NOMO-1 (cell line): ENCODE measurements around the gene IL34.

Experiments used
- DNase-seq, 2 experiments: peaks; one replicate each; lab custom pipeline; 2025; ENCODE audit not compliant: unreplicated experiment in 2 of 2; lab: John Stamatoyannopoulos, UW

Gene IL34

DNA sequence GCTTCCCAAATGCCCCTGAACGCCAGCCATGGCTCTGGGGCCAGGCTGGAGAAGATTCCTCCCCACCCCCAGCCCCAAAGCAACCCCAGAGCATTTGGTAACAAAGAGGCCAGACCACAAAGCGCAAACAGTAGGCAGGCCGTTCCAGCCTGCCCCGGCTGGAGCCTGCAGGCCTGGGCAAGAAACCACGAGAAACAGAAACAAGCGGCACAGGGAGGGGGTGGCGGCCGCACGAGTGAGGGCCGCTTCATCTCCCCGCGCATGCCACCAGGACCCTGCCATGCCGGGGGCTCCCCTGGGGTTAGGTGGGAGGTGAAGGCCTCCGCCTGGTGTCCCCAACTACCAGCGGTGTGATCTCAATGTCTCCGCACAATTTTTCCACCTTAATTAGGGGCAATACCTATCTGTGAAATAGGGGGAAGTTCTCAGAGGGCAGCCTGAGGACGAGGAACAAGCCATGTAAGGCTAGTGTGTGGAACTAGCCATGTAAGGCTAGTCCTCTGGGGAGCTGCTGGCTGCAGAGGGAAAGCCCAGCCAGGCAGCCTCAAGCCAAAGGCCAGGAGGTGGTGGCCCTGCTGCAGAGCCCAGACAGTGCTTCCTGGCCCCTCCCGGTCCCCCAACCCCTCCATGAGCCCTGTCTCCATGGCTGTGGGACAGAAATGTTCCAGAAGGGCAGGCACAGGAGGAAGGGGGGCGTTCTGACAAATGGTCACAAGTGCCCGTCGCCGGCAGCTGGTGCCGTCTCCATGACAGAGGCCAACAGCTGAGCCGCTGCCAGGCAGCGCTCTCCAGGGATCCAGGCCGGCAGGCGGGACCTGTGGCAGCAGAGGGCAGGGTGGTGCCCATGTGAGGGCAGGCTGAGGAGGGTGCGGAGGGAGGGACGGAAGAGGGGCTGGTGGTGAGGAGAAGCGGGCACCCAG, 54.0 kb downstream of the IL34 start:
- DNase-seq = no peak

DNA sequence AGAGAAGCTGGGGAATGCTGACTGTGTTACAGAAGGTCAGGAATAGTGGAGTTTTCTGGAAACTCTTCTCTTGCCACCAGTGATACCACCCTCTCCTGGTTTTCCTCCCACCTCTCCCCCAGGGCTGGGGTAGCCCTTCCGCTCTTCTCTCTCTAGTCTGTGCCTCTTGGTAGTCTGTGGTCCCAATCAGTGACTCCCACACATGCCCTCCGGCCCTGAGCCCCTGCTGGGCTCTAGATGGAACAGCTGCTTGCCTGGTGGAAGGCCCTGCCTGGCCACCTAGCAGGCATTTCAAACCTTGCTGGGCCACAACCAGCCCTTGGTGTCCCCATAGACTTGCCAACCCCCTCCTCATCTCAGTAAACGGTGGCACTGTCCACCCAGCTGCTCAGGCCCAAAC, 54.7 kb downstream of the IL34 start:
- no peak for DNase-seq

DNA sequence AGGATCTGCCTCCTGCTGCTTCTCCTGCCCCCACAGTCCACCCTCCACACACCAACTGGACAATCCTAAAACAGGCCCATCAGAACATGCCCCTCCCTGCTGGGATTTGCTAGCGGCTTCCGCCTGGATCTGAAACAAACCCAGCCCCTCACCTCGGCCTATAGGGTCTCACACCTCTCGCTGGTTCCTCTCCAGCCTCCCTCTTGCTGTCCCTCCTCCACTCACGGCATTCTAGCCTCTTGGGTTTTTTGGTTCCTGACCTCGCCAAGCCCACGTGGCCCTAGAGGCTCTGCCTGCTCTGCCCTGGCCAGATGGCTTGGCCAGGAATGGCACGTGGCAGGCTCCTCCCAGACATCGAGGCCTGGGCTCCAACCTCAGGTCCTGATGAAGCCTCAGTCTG, 55.2 kb downstream of the IL34 start:
- no peak for DNase-seq

DNA sequence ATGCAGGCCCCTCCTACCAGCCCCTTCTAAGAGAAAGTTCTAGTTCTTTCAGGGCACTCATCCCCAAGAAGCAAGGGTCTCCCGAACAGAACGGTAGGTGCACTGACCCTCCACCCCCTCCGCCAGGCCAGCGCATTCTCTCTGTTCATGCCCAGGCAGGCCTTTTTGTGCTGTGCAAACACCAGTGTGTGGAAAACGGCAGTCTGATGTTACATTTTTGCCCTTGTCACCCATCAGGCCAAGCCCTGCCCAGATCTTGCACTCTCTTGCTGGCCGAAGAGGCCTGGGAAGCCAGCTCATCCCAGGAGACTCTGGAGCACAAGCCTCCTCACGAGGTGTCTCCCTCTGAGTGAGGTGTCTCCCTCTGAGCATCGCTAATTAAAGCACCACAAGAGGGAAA, 55.6 kb downstream of the IL34 start:
- no peak for DNase-seq

DNA sequence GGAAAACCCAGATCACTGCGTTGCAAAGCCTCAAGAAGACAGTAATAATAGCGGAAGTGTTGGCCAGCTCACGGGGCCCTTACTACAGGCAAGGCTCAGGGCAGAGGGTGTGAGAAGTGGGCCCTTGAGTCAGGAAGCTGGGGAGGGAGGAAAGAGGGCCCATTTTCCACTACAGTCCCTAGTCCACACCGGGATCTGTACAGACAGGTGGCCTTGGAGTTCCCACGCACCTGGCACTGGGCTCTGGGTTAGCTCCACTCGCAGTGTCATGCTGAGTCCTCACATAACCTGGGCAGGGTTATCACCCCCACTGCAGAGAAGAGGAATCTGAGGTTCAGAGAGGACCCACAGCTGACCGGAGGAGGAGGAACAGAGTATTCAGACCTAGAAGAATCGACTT, 56.3 kb downstream of the IL34 start:
- no peak for DNase-seq

DNA sequence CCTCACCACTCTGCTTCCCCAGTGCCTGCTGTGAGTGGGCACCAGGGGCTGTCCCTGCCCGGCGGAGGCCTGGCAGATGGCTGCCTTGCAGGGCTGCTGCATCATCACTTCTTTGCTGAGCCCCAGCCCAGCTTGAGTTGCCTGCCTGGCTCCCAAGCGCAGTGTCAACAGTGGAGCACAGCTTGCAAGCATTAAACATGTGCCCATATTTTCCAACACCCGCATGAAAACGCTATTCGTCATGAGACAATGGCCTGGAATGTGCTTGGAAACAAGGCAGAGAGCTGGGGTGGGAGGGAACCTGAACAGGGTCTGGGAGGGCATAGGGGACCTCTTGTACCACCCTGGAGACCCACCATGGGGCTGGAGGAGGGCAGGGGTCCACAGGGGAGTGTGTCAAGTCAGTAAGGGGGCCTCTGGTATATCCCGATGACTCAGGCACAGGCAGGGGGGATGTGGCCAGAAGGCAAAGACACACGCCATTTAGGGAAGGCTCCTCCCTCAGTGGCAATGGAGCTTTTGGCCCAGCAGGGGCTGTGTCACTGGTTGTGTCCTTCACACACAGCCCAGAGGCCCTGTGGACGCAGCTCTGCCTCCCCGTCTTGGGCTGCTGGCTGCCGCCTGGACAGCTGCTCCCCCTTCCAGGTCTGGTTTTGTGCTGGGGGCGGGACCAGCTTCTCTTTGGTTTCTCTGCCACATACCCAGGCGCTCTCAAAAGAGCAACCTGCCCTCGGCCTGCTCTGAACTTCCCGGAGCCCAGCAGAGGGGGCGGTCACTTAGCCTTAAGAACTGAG, 56.9 kb downstream of the IL34 start:
- DNase-seq = no peak

DNA sequence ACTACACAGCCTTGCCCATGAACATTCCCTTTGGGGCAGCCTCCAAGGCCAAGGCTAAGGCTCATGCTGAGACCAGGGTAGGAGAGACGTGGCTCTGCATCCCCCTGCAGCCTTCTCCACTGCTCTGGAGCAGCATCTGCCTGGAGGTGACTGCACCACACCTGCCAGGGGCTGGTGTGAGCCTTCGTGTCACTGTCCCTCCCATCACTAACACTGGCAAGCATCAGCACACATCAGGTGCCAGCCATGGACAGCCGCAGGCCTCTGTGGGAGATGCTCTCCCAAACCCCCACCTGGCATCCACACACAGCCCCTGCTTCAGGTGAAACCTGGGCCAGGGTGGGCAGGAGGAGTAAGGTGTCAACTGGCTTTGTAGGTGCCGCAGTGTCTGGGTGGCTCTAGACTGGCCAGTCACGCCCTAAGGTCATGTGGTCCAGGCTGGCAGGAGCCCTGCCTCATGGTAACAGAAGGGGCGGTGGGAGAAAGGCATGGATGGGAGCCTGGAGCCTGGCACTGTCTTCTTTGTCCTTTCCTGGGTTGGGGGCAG, 57.5 kb downstream of the IL34 start:
- no peak for DNase-seq

DNA sequence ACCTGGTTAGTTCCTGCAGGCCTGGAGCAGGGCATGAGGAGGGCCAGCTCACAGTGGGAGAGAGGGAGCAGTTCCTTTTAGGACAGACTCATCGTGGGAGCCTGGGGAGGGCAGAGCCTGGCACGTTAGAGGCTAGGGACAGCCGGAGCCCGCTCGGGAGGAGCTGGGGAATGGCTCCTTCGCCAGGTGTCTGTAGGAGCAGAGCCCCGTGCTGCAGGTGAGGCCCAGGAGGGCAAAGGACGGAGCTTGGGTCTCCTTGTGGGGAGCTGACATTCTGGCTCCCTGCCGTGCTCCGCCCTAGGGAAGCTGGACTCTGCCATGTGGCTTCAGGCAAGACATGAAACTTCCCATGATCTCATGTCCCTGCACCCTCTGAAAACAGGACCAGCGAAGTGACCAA, 58.2 kb downstream of the IL34 start:
- DNase-seq = no peak

DNA sequence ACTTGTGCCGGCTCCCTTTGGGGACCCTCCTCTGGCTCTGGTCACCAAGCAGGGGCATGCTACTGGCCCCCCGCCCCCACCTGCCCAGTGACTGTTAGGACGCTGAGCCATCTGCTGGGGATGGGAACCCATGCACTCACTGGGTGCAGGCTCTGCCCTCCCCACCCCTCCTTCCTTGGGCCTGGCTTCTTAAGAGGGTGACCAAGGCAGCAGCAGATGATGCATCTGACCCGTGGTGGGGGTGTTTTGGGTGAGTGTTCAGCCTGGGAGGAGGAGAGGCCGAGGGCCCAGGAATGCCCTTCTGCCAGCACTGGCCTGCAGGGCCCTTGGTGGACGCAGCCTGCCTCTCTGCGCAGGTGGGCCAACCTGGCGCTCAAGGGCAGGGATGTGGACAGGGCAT, 58.7 kb downstream of the IL34 start:
- DNase-seq = no peak

DNA sequence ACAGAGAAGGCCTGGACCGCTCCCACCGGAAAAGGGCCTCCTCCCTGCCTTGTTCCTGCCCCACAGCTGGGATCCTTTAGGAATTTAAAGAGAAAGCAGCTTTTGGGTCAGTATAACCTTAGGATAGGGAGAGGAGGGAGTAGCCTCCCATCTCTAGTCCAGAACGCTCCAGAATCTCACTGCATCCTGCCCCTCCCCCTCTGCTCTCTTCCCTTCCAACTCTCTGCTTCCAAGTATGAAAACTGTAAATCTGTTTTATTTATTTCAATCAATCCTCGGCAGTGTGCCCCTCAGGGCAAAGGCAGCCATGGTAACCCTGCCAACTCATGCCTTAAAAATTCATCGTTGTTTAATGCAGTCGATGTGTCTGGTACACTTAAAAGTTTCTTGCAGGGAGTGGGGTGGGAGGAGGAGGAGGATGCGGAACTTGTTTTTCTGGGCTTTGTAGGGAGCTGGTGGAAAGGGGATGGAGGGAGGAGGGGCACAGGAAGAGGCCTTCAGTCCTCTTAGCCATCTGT, 60.6 kb downstream of the IL34 start:
- no peak for DNase-seq

DNA sequence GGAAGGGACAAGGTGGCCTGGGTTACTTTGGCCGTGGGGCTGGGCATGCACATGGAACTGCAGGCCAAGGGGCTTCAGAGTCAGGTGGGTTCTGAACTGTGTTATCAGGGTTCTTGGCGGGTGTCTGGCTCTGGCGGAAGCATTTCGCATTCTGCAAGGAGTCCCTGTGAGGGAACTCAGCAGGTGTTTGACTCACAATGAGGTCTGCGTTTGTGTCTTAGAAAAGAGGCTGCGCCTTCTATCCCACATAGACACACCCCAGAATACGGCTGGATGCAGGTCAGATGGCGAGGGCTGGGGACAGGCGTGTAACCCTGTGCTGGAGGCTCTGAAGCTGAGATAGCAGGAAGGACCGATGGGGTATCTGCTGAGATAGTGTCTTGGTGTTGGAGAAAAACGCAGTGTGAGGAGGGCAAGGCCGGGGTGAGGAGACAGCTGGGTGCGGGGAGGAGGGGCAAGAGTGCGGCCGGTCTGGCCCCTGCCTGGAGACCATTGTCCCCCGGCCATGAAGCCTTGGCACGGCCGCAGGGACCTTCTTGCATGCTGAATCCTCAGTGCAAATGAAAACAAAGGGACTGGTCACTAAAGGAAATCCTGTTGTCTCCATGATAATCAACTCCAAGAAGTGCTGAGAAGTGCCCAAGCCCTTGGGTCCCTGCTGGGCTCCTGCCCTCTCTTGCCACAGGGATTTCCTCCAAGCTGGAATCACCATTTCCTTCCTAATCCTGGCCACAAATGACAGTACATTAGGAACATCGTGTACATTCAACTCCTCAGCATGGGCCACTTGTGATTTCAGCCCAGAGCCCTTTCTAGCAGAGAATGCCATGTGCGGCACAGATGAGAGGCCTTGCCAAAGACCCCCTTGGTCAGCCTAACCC, 62.2 kb downstream of the IL34 start:
- DNase-seq = no peak

DNA sequence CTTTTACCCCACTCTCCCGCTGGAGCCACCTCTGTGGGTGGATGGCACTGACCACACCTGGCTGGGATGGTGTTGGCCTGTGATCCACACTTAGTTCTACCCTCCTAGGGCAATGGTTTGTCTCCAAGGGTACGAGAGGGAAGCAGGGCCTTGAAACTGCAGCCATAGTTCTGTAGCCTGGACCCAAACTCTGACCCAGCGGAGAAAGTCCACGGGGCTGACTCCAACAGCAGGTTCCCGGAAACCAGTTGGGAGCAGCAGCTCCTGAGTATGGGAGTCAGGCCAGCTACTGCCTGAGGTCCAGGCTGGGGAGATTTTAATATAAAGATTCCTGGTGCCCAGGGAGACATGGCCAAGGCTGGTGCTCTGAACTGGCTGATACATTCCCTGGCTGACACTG, 63.1 kb downstream of the IL34 start:
- DNase-seq = no peak

DNA sequence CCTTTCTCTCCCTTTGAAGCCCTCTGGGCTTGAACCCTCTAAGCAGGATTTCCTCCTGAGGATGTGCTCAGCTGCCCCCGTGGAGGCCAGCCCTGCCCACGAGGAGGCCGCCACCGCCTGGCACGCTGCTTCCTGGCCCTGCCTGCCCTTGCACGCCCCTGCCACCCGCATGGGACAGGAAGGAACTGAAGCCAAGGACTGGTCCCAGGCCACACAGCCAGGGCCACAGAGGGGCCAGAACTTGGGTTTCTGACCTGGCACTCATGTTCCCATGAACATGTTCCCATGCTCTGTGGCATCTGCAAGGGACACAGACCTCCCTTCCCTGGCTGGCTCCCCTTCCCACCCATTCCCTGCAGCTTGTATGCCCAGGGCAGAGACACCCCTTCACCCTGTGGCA, 63.6 kb downstream of the IL34 start:
- no peak for DNase-seq
